ENCODE data around the gene E2F4.

- 0 out of 2 replicates have a peak, but pooled peaks have one; percentile 11 for TF ChIP-seq POLR2A (IDR thresholded peaks at IDR 0.05; ENCODE audit: low read depth, low read length)
- TF ChIP-seq TAF1 (IDR thresholded peaks at IDR 0.05; ENCODE audit: low read depth, low read length): no peak
- TF ChIP-seq POU2F2 (IDR thresholded peaks at IDR 0.05; ENCODE audit: low read depth, low read length): no peak
- no peak for TF ChIP-seq POLR2AphosphoS5 (IDR thresholded peaks at IDR 0.05; ENCODE audit: low read depth, low read length)
Observed at GRCh38 chr16:67208154-67208896, 16.4 kb downstream of the E2F4 start.
